Right cardiac atrium (tissue), 5 donors: ENCODE results near the gene NCAM1. TPM values are rescaled to one million over a fixed set of nuclear protein-coding genes. Genes with fewer than 3 reads are reported as not detected.

ENCODE experiments used
- ATAC-seq, 2 donors: fragments of 200-7000 bp; cut with Tn5 transposase; one replicate each; pipeline versions ENCODE4 v1.8.0 to v1.9.1; 2020; ENCODE audit warnings: moderate library complexity in 2 of 2, mild to moderate bottlenecking in 1 of 2
- DNase-seq, 3 donors: peaks; one replicate each; pipeline ENCODE4 v3.0.0-alpha.2; 2020
- H3K27ac ChIP-seq: one replicate; pipeline ENCODE4 v1.5.1; 2013; ENCODE audit warnings: mild to moderate bottlenecking, low read length, control low read depth, moderate library complexity
- H3K27me3 ChIP-seq: one replicate; pipeline ENCODE4 v1.6.1; 2013; ENCODE audit not compliant: control insufficient read depth, insufficient read depth
- H3K4me1 ChIP-seq: one replicate; pipeline ENCODE4 v1.6.1; 2013; ENCODE audit warnings: low read length; ENCODE audit not compliant: control insufficient read depth, insufficient read depth
- H3K4me3 ChIP-seq: one replicate; pipeline ENCODE4 v1.5.1; 2013; ENCODE audit warnings: low read length, control low read depth
- H3K9me3 ChIP-seq: one replicate; pipeline ENCODE4 v1.6.1; 2013; ENCODE audit warnings: low read length; ENCODE audit not compliant: control insufficient read depth
- WGBS: extraction: QIAGEN DNeasy Blood & Tissue Kit; methylation state at CpG from one replicate; pipeline ENCODE4 v1.1.7; 2013; 5-methylcytosine and 5-hydroxymethylcytosine counted together
- intact Hi-C, 4 donors: fragments of 100-400 bp; cut with DNase I; formaldehyde crosslinking; loops; one replicate each; pipeline versions ENCODE4 v1.11.0 to v1.14.0; 2022 to 2023
- polyA plus RNA-seq: library from polyadenylated mRNA; stranded (reverse); fragments of 200-250 nt; gene quantifications from one replicate; pipeline ENCODE4 v1.2.3, GENCODE V29; 2013
- total RNA-seq, 4 donors: library from RNA; stranded (reverse); fragmentation: NEBNext Ultra II Directional; extraction: Animal tissue kit (Norgen Biotek cat#: 25700); gene quantifications; one replicate each; pipeline ENCODE4 v1.2.1, GENCODE V29; 2021
- donor health status: healthy with polysubstance abuse.
- donor health status: DM: no; HTN: yes; CAD: no.
- donor health status: DM: no; HTN: no; CAD: no.
- donor health status: DM: no; HTN: yes; CAD: no; lungs with severe emphysema.
- donor health status: DM: yes; HTN: yes; CAD: no.

Gene NCAM1
- total and polyA plus RNA-seq, 5 donors: 87.9 to 303 (median 222) TPM

GRCh38 chr11:112967082-112967481 is 5.9 kb downstream of the NCAM1 start:
- ATAC-seq (no peak), DNase-seq (no peak)
- H3K4me3 ChIP-seq: no peak overlapping the region
- H3K27ac ChIP-seq: no peak overlapping the region
- intact Hi-C loops: loop anchor here in 3 of 4 donors (10.0 kb wide), 4 partner anchors 112 to 382 kb away; no protein-coding TSS in a partner anchor
- no peaks in the 10 kb centered on the region for H3K9me3 ChIP-seq
- no peaks in the 10 kb centered on the region for H3K4me1 ChIP-seq
- 59% methylated on average over 3 of the region's 3 CpGs for WGBS
- H3K27me3 ChIP-seq: no peaks in the 10 kb centered on the region

GRCh38 chr11:112968941-112969713 is 7.9 kb downstream of the NCAM1 start:
- ATAC-seq: no peak
- intact Hi-C loops: loop anchor here in 3 of 4 donors (10.0 kb wide), 4 partner anchors 114 to 384 kb away; no protein-coding TSS in a partner anchor

GRCh38 chr11:112971195-112971594 is 10.0 kb downstream of the NCAM1 start:
- ATAC-seq: no peak
- Histone ChIP-seq H3K4me3 (no peak overlapping the region), H3K9me3 (no peaks in the 10 kb centered on the region), H3K4me1 (no peaks in the 10 kb centered on the region), H3K27me3 (no peaks in the 10 kb centered on the region), H3K27ac (no peak overlapping the region)
- no peak for DNase-seq
- WGBS: 80% methylated on average over 4 of the region's 4 CpGs
- intact Hi-C loops: no loop called here

More at GRCh38 chr11:112968941-112969713, 7.9 kb downstream of the NCAM1 start:
- Histone ChIP-seq H3K27me3 (no peaks in the 10 kb centered on the region), H3K4me3 (no peak overlapping the region), H3K27ac (no peak overlapping the region), H3K4me1 (no peaks in the 10 kb centered on the region), H3K9me3 (no peaks in the 10 kb centered on the region)
- DNase-seq: no peak
- 25% methylated on average over 6 of the region's 6 CpGs for WGBS

- Histone ChIP-seq H3K4me3 (no peak overlapping the region), H3K4me1 (no peaks in the 10 kb centered on the region), H3K27ac (no peak overlapping the region), H3K9me3 (no peaks in the 10 kb centered on the region), H3K27me3 (no peaks in the 10 kb centered on the region)
- intact Hi-C loops: no loop called here
- 83% methylated on average over 3 of the region's 3 CpGs for WGBS
- ATAC-seq (no peak), DNase-seq (no peak)
Measured at GRCh38 chr11:112971827-112972226, 10.6 kb downstream of the NCAM1 start.

- H3K4me1 ChIP-seq: no peaks in the 10 kb centered on the region
- 60% methylated on average over 5 of the region's 5 CpGs for WGBS
- no peak overlapping the region for H3K4me3 ChIP-seq
- H3K27ac ChIP-seq: no peak overlapping the region
- DNase-seq (no peak), ATAC-seq (no peak)
- intact Hi-C loops: no loop called here
- no peaks in the 10 kb centered on the region for H3K27me3 ChIP-seq
- H3K9me3 ChIP-seq: no peaks in the 10 kb centered on the region
Measured at GRCh38 chr11:112972399-112973145, 11.4 kb downstream of the NCAM1 start.

GRCh38 chr11:112975051-112975450 is 13.8 kb downstream of the NCAM1 start:
- ATAC-seq: no peak
- Histone ChIP-seq H3K4me1 (no peaks in the 10 kb centered on the region), H3K4me3 (no peak overlapping the region), H3K27me3 (no peaks in the 10 kb centered on the region), H3K9me3 (no peaks in the 10 kb centered on the region), H3K27ac (no peak overlapping the region)
- WGBS: 54% methylated on average over 4 of the region's 4 CpGs
- intact Hi-C loops: no loop called here
- DNase-seq: no peak

- Histone ChIP-seq H3K9me3 (no peaks in the 10 kb centered on the region), H3K27me3 (no peaks in the 10 kb centered on the region), H3K4me3 (no peak overlapping the region), H3K4me1 (no peaks in the 10 kb centered on the region), H3K27ac (no peak overlapping the region)
- intact Hi-C loops: no loop called here
- DNase-seq: no peak
- 83% methylated on average over 2 of the region's 2 CpGs for WGBS
- ATAC-seq: no peak
Measured at GRCh38 chr11:112975493-112975892, 14.3 kb downstream of the NCAM1 start.

- H3K27me3 ChIP-seq: no peaks in the 10 kb centered on the region
- 2% methylated on average over 1 of the region's 1 CpG for WGBS
Measured at GRCh38 chr11:112977755-112978154, 16.5 kb downstream of the NCAM1 start.

GRCh38 chr11:112983887-112984286 is 22.7 kb downstream of the NCAM1 start:
- Histone ChIP-seq H3K4me3 (no peak overlapping the region), H3K27ac (no peak overlapping the region), H3K27me3 (no peaks in the 10 kb centered on the region), H3K9me3 (no peaks in the 10 kb centered on the region), H3K4me1 (no peaks in the 10 kb centered on the region)
- ATAC-seq: no peak
- WGBS: 54% methylated on average over 1 of the region's 1 CpG
- intact Hi-C loops: no loop called here
- no peak for DNase-seq

More at GRCh38 chr11:112977755-112978154, 16.5 kb downstream of the NCAM1 start:
- Histone ChIP-seq H3K4me1 (no peaks in the 10 kb centered on the region), H3K27ac (no peak overlapping the region), H3K4me3 (no peak overlapping the region), H3K9me3 (no peaks in the 10 kb centered on the region)
- ATAC-seq: peak; percentile 77 to 81
- DNase-seq: peak in 2 of 3 donors; percentile 53
- intact Hi-C loops: no loop called here

- H3K9me3 ChIP-seq: no peaks in the 10 kb centered on the region
- no peaks in the 10 kb centered on the region for H3K4me1 ChIP-seq
- DNase-seq (no peak), ATAC-seq (no peak)
- 97% methylated on average over 1 of the region's 1 CpG for WGBS
- H3K27ac ChIP-seq: no peak overlapping the region
- intact Hi-C loops: no loop called here
- no peak overlapping the region for H3K4me3 ChIP-seq
- H3K27me3 ChIP-seq: no peaks in the 10 kb centered on the region
Measured at GRCh38 chr11:112989198-112989597, 28.0 kb downstream of the NCAM1 start.

GRCh38 chr11:112993808-112994207 is 32.6 kb downstream of the NCAM1 start:
- Histone ChIP-seq H3K4me1 (peaks cover 3% of the 10 kb centered on the region), H3K27ac (no peak overlapping the region), H3K27me3 (no peaks in the 10 kb centered on the region), H3K9me3 (no peaks in the 10 kb centered on the region), H3K4me3 (no peak overlapping the region)
- DNase-seq (no peak), ATAC-seq (no peak)
- intact Hi-C loops: no loop called here
